ENCODE results near the gene CADM1. TPM values are rescaled to one million over a fixed set of nuclear protein-coding genes. Genes with fewer than 3 reads are reported as not detected.
"Not testable (repeated sequence)": the region's sequence is repeated elsewhere in the genome, so short reads cannot be mapped to it uniquely, and the experiment has no call there.

CADM1 gene
- total RNA-seq, 2 experiments from 2014 or later = 0.47 to 0.63 TPM

DNA sequence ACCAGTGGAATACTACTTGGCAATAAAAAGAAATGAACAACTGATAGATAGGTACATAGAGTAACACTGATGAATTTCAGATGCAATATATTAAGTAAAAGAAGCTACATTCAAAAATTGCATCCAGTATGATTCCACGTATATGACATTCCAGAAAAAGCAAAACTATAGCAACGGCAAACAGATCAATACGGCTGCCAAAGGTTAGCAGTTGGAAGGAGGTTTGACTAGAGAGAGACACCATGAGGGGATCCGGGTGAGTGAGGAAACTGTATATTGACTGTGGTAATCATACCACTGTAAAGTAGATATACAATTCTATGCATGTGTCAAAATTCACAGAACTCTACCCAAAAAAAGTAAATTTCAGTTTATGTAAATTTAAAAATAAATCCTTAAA lies 28.7 kb downstream of the CADM1 start:
- H3K27me3 Mint-ChIP-seq = peaks cover 4% of the 10 kb centered on the region
- no peak overlapping the region for H3K27ac Mint-ChIP-seq
- ATAC-seq (no peak), DNase-seq (no peak)
- no peaks in the 10 kb centered on the region for H3K36me3 Mint-ChIP-seq (ENCODE audit: low read depth)
- ChIA-PET CTCF (no interaction called here), POLR2A (no interaction called here)
- intact Hi-C loops (cut with micrococcal nuclease) = no loop called here
- H3K4me1 Mint-ChIP-seq (ENCODE audit: low read depth) = no peaks in the 10 kb centered on the region
- no peak overlapping the region for H3K4me3 Mint-ChIP-seq
- no peak for TF ChIP-seq CTCF (IDR thresholded peaks at IDR 0.05)
- no peaks in the 10 kb centered on the region for H3K9me3 Mint-ChIP-seq

DNA sequence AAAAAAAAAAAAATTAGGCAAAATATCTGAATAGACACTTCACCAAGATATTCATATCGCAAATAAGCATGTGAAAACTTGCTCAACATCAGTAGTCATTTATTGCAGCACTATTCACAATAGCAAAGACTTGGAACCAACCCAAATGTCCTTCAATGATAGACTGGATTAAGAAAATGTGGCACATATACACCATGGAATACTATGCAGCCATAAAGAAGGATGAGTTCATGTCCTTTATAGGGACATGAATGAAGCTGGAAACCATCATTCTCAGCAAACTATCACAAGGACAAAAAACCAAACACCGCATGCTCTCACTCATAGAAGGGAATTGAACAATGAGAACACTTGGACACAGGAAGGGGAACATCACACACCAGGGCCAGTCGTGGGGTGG lies 29.9 kb downstream of the CADM1 start:
- H3K9me3 Mint-ChIP-seq; H3K4me1 Mint-ChIP-seq (ENCODE audit: low read depth); intact Hi-C loops (cut with micrococcal nuclease); ATAC-seq; DNase-seq; H3K36me3 Mint-ChIP-seq (ENCODE audit: low read depth); H3K27me3 Mint-ChIP-seq; CTCF ChIA-PET; POLR2A ChIA-PET; H3K4me3 Mint-ChIP-seq; H3K27ac Mint-ChIP-seq: not testable (repeated sequence)

- intact Hi-C loops (cut with micrococcal nuclease) = no loop called here
- no peak for TF ChIP-seq CTCF (IDR thresholded peaks at IDR 0.05)
- peaks cover 3% of the 10 kb centered on the region for H3K27me3 Mint-ChIP-seq
- POLR2A ChIA-PET = no interaction called here
- H3K36me3 Mint-ChIP-seq (ENCODE audit: low read depth) = no peaks in the 10 kb centered on the region
- no peak overlapping the region for H3K4me3 Mint-ChIP-seq
- ATAC-seq = no peak
- no peak overlapping the region for H3K27ac Mint-ChIP-seq
- no peak for DNase-seq
- H3K9me3 Mint-ChIP-seq = no peaks in the 10 kb centered on the region
- CTCF ChIA-PET = no interaction called here
- H3K4me1 Mint-ChIP-seq (ENCODE audit: low read depth) = no peaks in the 10 kb centered on the region
Measured at GRCh38 chr11:115473167-115473566, 31.0 kb downstream of the CADM1 start.

- DNase-seq = no peak
- no peaks in the 10 kb centered on the region for H3K9me3 Mint-ChIP-seq
- H3K4me3 Mint-ChIP-seq = no peak overlapping the region
- ATAC-seq = no peak
- intact Hi-C loops (cut with micrococcal nuclease) = no loop called here
- ChIA-PET CTCF (no interaction called here), POLR2A (no interaction called here)
- no peaks in the 10 kb centered on the region for H3K36me3 Mint-ChIP-seq (ENCODE audit: low read depth)
- no peak overlapping the region for H3K27ac Mint-ChIP-seq
- H3K27me3 Mint-ChIP-seq = peaks cover 3% of the 10 kb centered on the region
- no peak for TF ChIP-seq CTCF (IDR thresholded peaks at IDR 0.05)
- no peaks in the 10 kb centered on the region for H3K4me1 Mint-ChIP-seq (ENCODE audit: low read depth)
Measured at GRCh38 chr11:115471367-115471766, 32.8 kb downstream of the CADM1 start.

- DNase-seq (no peak), ATAC-seq (no peak)
- Mint-ChIP-seq H3K4me3 (no peak overlapping the region), H3K36me3 (ENCODE audit: low read depth) (no peaks in the 10 kb centered on the region), H3K4me1 (ENCODE audit: low read depth) (no peaks in the 10 kb centered on the region), H3K27me3 (peaks cover 1% of the 10 kb centered on the region), H3K9me3 (no peaks in the 10 kb centered on the region), H3K27ac (no peak overlapping the region)
- ChIA-PET POLR2A (no interaction called here), CTCF (no interaction called here)
- no peak for TF ChIP-seq CTCF (IDR thresholded peaks at IDR 0.05)
- intact Hi-C loops (cut with micrococcal nuclease) = no loop called here
Measured at GRCh38 chr11:115470928-115471327, 33.3 kb downstream of the CADM1 start.

GRCh38 chr11:115469361-115469760 lies 34.9 kb downstream of the CADM1 start:
- H3K27ac Mint-ChIP-seq = no peak overlapping the region

More at GRCh38 chr11:115469361-115469760, 34.9 kb downstream of the CADM1 start:
- H3K36me3 Mint-ChIP-seq (ENCODE audit: low read depth) = no peaks in the 10 kb centered on the region
- ATAC-seq = no peak
- H3K4me3 Mint-ChIP-seq = no peak overlapping the region
- ChIA-PET CTCF (no interaction called here), POLR2A (no interaction called here)
- no peak for TF ChIP-seq CTCF (IDR thresholded peaks at IDR 0.05)
- no peak for DNase-seq
- H3K9me3 Mint-ChIP-seq = no peaks in the 10 kb centered on the region
- peaks cover 3% of the 10 kb centered on the region for H3K27me3 Mint-ChIP-seq
- no peaks in the 10 kb centered on the region for H3K4me1 Mint-ChIP-seq (ENCODE audit: low read depth)
- intact Hi-C loops (cut with micrococcal nuclease) = no loop called here
